Measurements from ENCODE around the gene MARCHF5. TPM values are rescaled to one million over a fixed set of nuclear protein-coding genes. Genes with fewer than 3 reads are reported as not detected.
"Not testable (repeated sequence)": the region's sequence is repeated elsewhere in the genome, so short reads cannot be mapped to it uniquely, and the experiment has no call there.

Gene MARCHF5
- total RNA-seq, 1 donor from 2014 or later: 52.1 TPM

DNA sequence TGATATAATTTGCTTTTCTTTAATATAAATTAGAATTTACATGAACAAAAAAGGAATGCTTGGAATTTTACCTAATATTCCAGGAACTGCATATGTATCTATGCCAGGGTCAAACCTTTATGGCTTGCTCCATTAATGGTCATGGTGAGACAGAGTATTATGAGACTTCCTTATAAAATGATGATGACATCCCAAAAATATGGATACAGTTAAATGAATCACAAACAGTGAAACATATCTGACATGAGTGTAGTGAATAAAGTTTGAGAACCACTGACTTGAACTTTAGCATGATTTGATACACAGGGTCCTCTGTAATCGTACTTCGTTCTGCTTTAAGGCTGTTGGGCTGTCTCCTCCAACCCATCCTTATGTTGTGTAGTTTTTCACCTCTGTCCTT, 51.8 kb downstream of the MARCHF5 start:
- H3K4me3 ChIP-seq (ENCODE audit: insufficient read depth, low read depth, low read length): no peak overlapping the region
- H3K79me2 ChIP-seq (ENCODE audit: insufficient read depth, low read length): peaks cover 17% of the 10 kb centered on the region
- DNase-seq (ENCODE audit: low read depth): peak; percentile 32
- no peak overlapping the region for H3K9ac ChIP-seq (ENCODE audit: low read length)
- no peaks in the 10 kb centered on the region for H3K9me3 ChIP-seq (ENCODE audit: insufficient read depth, low read depth, low read length)
- no peak for TF ChIP-seq EZH2 (IDR thresholded peaks at IDR 0.05; ENCODE audit: insufficient read depth, low read length)
- TF ChIP-seq, protein P1, sequence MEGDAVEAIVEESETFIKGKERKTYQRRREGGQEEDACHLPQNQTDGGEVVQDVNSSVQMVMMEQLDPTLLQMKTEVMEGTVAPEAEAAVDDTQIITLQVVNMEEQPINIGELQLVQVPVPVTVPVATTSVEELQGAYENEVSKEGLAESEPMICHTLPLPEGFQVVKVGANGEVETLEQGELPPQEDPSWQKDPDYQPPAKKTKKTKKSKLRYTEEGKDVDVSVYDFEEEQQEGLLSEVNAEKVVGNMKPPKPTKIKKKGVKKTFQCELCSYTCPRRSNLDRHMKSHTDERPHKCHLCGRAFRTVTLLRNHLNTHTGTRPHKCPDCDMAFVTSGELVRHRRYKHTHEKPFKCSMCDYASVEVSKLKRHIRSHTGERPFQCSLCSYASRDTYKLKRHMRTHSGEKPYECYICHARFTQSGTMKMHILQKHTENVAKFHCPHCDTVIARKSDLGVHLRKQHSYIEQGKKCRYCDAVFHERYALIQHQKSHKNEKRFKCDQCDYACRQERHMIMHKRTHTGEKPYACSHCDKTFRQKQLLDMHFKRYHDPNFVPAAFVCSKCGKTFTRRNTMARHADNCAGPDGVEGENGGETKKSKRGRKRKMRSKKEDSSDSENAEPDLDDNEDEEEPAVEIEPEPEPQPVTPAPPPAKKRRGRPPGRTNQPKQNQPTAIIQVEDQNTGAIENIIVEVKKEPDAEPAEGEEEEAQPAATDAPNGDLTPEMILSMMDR (IDR thresholded peaks at IDR 0.05; ENCODE audit: insufficient read depth, low read depth, low read length): no peak
- H4K20me1 ChIP-seq (ENCODE audit: insufficient read depth, low read length): peaks cover 15% of the 10 kb centered on the region
- peak overlapping the region; percentile 18 for H3K27ac ChIP-seq (ENCODE audit: low read depth, low read length)
- H3K27ac Mint-ChIP-seq (ENCODE audit: unreplicated experiment): no peak overlapping the region
- H3K27me3 ChIP-seq (ENCODE audit: insufficient read depth, low read length): no peaks in the 10 kb centered on the region
- no peak overlapping the region for H2AFZ ChIP-seq (ENCODE audit: low read depth, low read length)
- H3K36me3 ChIP-seq (ENCODE audit: insufficient read depth, low read length): peaks cover 11% of the 10 kb centered on the region
- H3K27me3 Mint-ChIP-seq (ENCODE audit: low read depth, unreplicated experiment): no peaks in the 10 kb centered on the region
- no peak overlapping the region for H3K4me2 ChIP-seq (ENCODE audit: low read length)
- FAIRE-seq: no peak
- H3K4me1 Mint-ChIP-seq (ENCODE audit: low read depth, unreplicated experiment): no peaks in the 10 kb centered on the region
- H3K4me3 Mint-ChIP-seq (ENCODE audit: unreplicated experiment): no peak overlapping the region
- peaks cover 7% of the 10 kb centered on the region for H3K36me3 Mint-ChIP-seq (ENCODE audit: low read depth, unreplicated experiment)
- peaks cover 3% of the 10 kb centered on the region for H3K4me1 ChIP-seq (ENCODE audit: insufficient read depth, low read length)
- H3K9me3 Mint-ChIP-seq (ENCODE audit: unreplicated experiment): no peaks in the 10 kb centered on the region

DNA sequence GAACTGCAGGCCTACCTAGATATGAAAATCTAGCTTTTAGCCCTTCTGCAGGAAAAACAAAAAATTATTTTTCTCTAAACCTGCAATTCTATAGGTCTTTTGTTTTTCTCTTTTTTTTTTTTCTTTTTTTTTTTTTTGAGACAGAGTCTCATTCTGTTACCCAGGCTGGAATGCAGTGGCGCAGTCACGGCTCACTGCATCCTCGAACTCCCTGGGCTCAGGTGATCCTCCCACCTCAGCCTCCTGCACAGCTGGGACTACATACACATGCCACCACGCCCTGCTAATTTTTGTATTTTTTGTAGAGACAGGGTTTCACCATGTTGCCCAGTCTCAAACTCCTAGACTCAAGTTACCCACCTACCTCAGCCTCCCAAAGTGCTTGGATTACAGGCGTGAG, 54.6 kb downstream of the MARCHF5 start:
- H3K27ac Mint-ChIP-seq (ENCODE audit: unreplicated experiment); H3K27me3 ChIP-seq (ENCODE audit: insufficient read depth, low read length); H3K9ac ChIP-seq (ENCODE audit: low read length); H3K27ac ChIP-seq (ENCODE audit: low read depth, low read length); H3K79me2 ChIP-seq (ENCODE audit: insufficient read depth, low read length); H3K4me2 ChIP-seq (ENCODE audit: low read length); H4K20me1 ChIP-seq (ENCODE audit: insufficient read depth, low read length); H3K4me1 Mint-ChIP-seq (ENCODE audit: low read depth, unreplicated experiment); DNase-seq (ENCODE audit: low read depth); H3K4me3 ChIP-seq (ENCODE audit: insufficient read depth, low read depth, low read length); H3K9me3 Mint-ChIP-seq (ENCODE audit: unreplicated experiment); FAIRE-seq; H3K4me1 ChIP-seq (ENCODE audit: insufficient read depth, low read length); H3K27me3 Mint-ChIP-seq (ENCODE audit: low read depth, unreplicated experiment); H2AFZ ChIP-seq (ENCODE audit: low read depth, low read length); H3K9me3 ChIP-seq (ENCODE audit: insufficient read depth, low read depth, low read length); H3K4me3 Mint-ChIP-seq (ENCODE audit: unreplicated experiment): not testable (repeated sequence)
- H3K36me3 ChIP-seq (ENCODE audit: insufficient read depth, low read length): peaks cover 14% of the 10 kb centered on the region
- H3K36me3 Mint-ChIP-seq (ENCODE audit: low read depth, unreplicated experiment): peaks cover 14% of the 10 kb centered on the region

DNA sequence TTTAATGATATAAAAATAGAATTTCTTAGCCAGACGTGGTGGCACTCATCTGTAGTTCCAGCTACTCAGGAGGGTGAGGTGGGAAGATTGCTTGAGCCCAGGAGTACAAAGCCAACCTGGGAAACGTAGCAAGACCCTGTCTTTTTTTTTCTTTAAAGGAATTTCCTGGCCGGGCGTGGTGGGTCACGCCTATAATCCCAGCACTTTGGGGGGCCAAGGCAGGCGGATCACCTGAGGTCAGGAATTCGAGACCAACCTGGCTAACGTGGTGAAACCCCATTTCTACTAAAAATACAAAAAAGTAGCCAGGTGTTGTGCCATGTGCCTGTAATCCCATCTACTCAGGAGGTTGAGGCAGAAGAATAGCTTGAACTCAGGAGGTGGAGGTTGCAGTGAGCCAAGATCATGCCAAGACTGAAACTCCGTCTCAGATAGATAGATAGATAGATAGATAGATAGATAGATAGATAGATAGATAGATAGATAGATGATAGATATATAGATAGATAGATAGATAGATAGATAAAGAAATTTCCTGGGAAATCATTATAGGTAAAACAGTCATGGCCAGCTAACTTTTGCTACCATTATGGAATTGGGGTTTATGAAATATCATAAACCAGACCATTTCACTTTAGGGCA, 56.2 kb downstream of the MARCHF5 start:
- not testable (repeated sequence) for H3K9ac ChIP-seq (ENCODE audit: low read length); H3K27me3 Mint-ChIP-seq (ENCODE audit: low read depth, unreplicated experiment); H3K9me3 Mint-ChIP-seq (ENCODE audit: unreplicated experiment); H3K4me1 ChIP-seq (ENCODE audit: insufficient read depth, low read length); H3K4me3 ChIP-seq (ENCODE audit: insufficient read depth, low read depth, low read length); H4K20me1 ChIP-seq (ENCODE audit: insufficient read depth, low read length); H3K79me2 ChIP-seq (ENCODE audit: insufficient read depth, low read length); H3K9me3 ChIP-seq (ENCODE audit: insufficient read depth, low read depth, low read length); H3K4me3 Mint-ChIP-seq (ENCODE audit: unreplicated experiment); DNase-seq (ENCODE audit: low read depth); H3K4me2 ChIP-seq (ENCODE audit: low read length); H3K27ac ChIP-seq (ENCODE audit: low read depth, low read length); H3K27ac Mint-ChIP-seq (ENCODE audit: unreplicated experiment); FAIRE-seq; H3K27me3 ChIP-seq (ENCODE audit: insufficient read depth, low read length); H3K4me1 Mint-ChIP-seq (ENCODE audit: low read depth, unreplicated experiment); H2AFZ ChIP-seq (ENCODE audit: low read depth, low read length)
- peaks cover 14% of the 10 kb centered on the region for H3K36me3 ChIP-seq (ENCODE audit: insufficient read depth, low read length)
- peaks cover 14% of the 10 kb centered on the region for H3K36me3 Mint-ChIP-seq (ENCODE audit: low read depth, unreplicated experiment)

All from astrocyte (in vitro differentiated cells and primary cell).